GM13977 (cell line): ENCODE measurements around the gene ZNF48.

Experiments
- DNase-seq: peaks from one replicate; pipeline ENCODE4 v3.0.0; 2012; ENCODE audit warnings: low spot score
- in situ Hi-C: fragments of 300-500 bp; cut with MboI; formaldehyde crosslinking; loops from one replicate; pipeline ENCODE4 v1.12.0; 2022; ENCODE audit warnings: low sequenced_read_pairs, low pct_unique_long_range_greater_than_20kb, mixed read lengths, inconsistent platforms; ENCODE audit not compliant: unreplicated experiment
- TF ChIP-seq, protein P1 (sequence below): IDR thresholded peaks from 2 replicates; pipeline ENCODE4 v1.5.1; 2012; ENCODE audit warnings: mild to moderate bottlenecking, control low read depth; ENCODE audit not compliant: insufficient read depth; ENCODE audit errors: extremely low read depth, missing control alignments

ZNF48 gene

DNA sequence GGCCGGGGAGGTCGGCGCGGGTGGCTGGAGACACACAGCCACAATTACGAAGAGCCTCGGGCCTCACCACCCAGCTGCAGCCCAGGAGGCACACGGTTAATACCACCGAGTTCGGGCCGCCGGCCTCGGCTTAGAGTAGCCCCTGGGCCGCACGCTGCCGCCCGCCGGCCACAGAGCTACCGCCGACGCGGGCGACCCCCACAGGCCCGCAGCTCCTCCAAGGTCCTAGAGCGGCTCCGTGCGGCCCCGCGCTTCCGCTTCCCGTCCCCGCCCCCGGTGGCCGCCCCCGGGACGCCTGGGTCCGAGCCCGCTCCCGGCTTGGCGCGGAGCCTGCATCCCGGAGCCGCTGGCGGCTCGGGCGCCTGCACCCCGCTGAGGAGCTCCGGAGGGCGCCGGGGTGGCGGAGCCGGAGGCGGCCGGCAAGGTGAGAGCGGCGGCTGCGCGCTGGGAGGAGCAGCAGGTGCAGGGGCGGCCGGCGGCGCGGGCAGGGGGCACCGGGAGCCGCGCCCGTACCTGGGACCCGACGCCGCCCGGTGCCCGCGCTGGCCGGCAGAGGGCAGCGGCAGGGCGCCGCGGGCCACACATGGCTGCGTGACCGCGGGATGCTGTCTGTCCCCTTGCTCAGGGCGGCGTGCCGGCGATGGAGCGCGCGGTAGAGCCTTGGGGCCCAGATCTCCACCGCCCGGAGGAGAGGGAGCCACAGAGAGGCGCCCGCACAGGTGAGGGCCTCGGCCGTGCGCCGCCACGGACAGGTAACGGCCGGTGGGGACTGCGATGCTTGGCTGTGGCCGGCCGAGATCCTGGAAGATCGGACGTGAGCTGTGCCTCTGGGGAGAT, at the start of gene ZNF48:
ZNF48 (plus strand) TSS at position 266 of the 837 bp plus-strand sequence; CDS start at position 641, 375 bp downstream.
- peak; percentile 87 for DNase-seq
- in situ Hi-C loops, result no loop called here
- TF ChIP-seq, protein P1, sequence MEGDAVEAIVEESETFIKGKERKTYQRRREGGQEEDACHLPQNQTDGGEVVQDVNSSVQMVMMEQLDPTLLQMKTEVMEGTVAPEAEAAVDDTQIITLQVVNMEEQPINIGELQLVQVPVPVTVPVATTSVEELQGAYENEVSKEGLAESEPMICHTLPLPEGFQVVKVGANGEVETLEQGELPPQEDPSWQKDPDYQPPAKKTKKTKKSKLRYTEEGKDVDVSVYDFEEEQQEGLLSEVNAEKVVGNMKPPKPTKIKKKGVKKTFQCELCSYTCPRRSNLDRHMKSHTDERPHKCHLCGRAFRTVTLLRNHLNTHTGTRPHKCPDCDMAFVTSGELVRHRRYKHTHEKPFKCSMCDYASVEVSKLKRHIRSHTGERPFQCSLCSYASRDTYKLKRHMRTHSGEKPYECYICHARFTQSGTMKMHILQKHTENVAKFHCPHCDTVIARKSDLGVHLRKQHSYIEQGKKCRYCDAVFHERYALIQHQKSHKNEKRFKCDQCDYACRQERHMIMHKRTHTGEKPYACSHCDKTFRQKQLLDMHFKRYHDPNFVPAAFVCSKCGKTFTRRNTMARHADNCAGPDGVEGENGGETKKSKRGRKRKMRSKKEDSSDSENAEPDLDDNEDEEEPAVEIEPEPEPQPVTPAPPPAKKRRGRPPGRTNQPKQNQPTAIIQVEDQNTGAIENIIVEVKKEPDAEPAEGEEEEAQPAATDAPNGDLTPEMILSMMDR, result peak; percentile 65

DNA sequence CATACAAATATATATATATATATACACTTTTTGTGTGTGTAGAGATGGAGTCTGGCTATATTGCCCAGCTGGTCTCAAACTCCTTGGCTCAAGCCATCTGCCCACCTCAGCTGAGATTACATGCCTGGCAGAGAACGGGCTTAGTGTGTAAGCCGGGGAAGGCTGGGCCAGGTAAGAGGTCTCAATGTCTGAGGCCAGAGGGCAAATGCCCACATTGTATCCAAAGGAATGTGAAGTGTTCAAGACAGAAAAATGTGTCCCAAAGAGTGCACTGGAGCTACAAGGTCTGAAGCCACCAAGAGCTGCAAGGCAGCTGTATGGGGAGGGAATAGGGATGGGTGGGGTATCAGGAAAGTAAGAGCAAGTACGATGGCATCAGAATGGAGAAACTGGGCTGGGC, 48.9 kb upstream of the ZNF48 start:
- in situ Hi-C loops, result no loop called here
- TF ChIP-seq, protein P1, result no peak
- DNase-seq, result no peak

DNA sequence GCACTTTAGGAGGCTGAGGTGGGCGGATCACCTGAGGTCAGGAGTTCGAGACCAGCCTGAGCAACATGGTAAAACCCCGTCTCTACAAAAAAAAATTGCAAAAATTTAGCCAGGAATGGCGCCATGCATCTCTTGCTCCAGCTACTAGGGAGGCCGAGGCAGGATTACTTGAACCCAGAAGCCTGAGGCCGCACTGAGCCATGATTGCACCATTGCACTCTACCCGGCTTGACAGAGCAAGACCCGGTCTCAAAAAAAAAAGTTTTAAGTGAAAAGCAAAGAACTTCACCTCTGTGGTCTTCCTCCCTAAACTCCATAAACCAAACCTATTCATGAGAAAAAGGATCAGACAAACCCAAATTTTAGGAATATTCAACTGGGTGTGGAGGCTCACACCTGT, 47.1 kb upstream of the ZNF48 start:
- in situ Hi-C loops, result no loop called here
- no peak for DNase-seq
- TF ChIP-seq, protein P1, result no peak

DNA sequence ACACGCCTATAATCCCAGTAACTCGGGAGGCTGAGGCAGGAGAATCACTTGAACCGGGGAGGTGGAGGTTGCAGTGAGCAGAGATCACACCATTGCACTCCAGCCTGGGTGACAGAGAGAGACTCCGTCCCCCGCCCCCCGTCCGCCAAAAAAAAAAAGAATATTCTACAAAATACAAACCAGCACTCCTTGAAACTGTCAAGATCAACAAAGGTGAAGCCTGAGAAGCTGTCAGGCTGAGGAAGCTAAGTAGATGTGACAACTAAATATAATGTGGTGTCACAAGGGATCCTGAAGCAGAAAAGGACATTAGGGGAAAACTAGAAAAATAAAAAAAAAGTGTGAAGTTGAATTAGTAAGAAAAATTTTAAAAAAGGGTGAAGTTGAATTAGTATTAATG, 46.3 kb upstream of the ZNF48 start:
- TF ChIP-seq, protein P1, result no peak
- no peak for DNase-seq
- in situ Hi-C loops, result no loop called here

DNA sequence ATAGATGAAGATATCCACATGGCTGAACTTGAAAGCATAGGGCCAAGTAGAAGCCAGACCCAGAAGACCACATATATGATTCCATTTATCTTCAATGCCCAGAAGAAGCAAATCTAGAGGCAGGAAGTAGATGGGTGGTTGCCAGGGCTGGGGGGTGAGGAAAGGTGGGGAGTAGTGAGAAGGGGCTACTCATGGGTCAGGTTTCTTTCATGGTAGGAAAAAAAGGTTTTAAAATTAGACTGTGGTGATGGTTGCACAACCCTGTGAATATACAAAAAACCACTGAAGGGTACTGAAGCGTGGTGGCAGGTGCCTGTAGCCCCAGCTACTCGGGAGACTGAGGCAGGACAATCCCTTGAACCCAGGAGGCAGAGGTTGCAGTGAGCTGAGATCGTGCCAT, 45.5 kb upstream of the ZNF48 start:
- in situ Hi-C loops, result no loop called here
- TF ChIP-seq, protein P1, result no peak
- no peak for DNase-seq

DNA sequence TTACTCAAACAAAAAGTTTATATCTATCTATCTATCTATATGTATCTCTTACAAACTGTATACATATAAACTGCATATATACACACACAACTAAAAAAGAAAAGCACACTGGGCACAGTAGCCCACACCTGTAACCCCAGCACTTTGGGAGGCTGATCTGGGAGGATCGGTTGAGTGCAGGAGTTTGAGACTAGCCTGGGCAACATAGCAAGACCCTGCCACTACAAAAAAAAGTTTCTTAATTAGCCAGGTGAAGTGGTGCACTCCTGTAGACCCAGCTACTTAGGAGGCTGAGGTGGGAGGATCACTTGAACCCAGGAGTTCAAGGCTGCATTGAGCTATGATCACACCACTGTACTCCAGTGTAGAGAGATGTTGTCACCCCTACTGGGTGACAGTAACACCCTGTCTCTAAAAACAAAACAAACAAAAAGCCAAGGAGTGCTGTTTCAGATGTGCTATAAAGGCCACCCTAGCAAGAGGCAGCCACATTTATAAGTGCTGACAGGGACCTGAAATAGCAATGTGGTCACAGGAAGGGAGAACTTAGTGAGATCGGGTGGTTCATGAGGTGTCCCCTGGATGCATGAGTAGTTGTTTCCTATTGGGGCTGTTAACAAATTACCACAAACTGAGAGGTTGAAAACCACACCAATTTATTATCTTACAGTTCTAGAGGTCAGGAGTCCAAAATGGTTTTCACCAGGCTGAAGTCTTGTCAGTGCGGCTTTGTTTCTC, 44.9 kb upstream of the ZNF48 start:
- in situ Hi-C loops, result no loop called here
- TF ChIP-seq, protein P1, result no peak
- DNase-seq, result peak; percentile 85
